ENCODE results near the gene TSPAN7. TPM values are rescaled to one million over a fixed set of nuclear protein-coding genes. Genes with fewer than 3 reads are reported as not detected.

Gene TSPAN7
- total RNA-seq, 1 experiment from 2014 or later: 3.5 TPM

GRCh38 chrX:38732866-38733265 is 171.5 kb downstream of the TSPAN7 start:
- no peaks in the 10 kb centered on the region for H3K23me2 ChIP-seq (ENCODE audit: insufficient read length, low read depth, low read length, poor library complexity, severe bottlenecking)
- no peaks in the 10 kb centered on the region for H3K79me1 ChIP-seq (ENCODE audit: insufficient read depth, low read depth, low read length, poor library complexity, severe bottlenecking)
- Mint-ChIP-seq H3K4me3 (no peak overlapping the region), H3K27ac (no peak overlapping the region), H3K4me1 (no peaks in the 10 kb centered on the region), H3K9me3 (peaks cover 43 to 59% of the 10 kb centered on the region in 2 experiments), H3K36me3 (ENCODE audit: insufficient read depth in 1 of 3, low read depth in 3 of 3) (peaks cover 3 to 6% (median 4%) of the 10 kb centered on the region in 3 experiments; a peak in 3 of 7 replicates), H3K27me3 (ENCODE audit: low read depth) (no peaks in the 10 kb centered on the region; the same call in 1 of the 2 replicates)
- no peak overlapping the region for H2BK12ac ChIP-seq (ENCODE audit: insufficient read length, low read depth, low read length)
- DNase-seq: no peak
- no peak overlapping the region for H3K18ac ChIP-seq (ENCODE audit: insufficient read length, low read depth, low read length)
- H2BK5ac ChIP-seq (ENCODE audit: insufficient read length, low read length): no peak overlapping the region
- H2AFZ ChIP-seq (ENCODE audit: low read length): no peak overlapping the region
- H3K27me3 ChIP-seq (ENCODE audit: insufficient read depth, low read length): no peaks in the 10 kb centered on the region
- H3K4me2 ChIP-seq (ENCODE audit: insufficient read depth, insufficient read length, low read length): no peak overlapping the region
- H3K79me2 ChIP-seq (ENCODE audit: insufficient read depth, low read length): no peaks in the 10 kb centered on the region
- H2BK20ac ChIP-seq (ENCODE audit: low read depth, low read length, poor library complexity, severe bottlenecking): no peak overlapping the region
- no peaks in the 10 kb centered on the region for H3K9me3 ChIP-seq (ENCODE audit: control insufficient read depth, low read depth, low read length)
- H3K4ac ChIP-seq (ENCODE audit: low read depth, low read length): no peak overlapping the region
- H3K14ac ChIP-seq (ENCODE audit: insufficient read depth, low read length): no peak overlapping the region
- no peak for TF ChIP-seq CTCF (conservative IDR thresholded peaks at IDR 0.05)
- no peak overlapping the region for H3K56ac ChIP-seq (ENCODE audit: insufficient read length, low read depth, low read length)
- H3K9ac ChIP-seq (ENCODE audit: extremely low read depth, insufficient read length, low read length): no peak overlapping the region
- WGBS (ENCODE audit: extremely low coverage, insufficient read length, low lambda C conversion rate): no CpG with 5 or more reads among the region's 1 CpG
- no peak overlapping the region for H2BK15ac ChIP-seq (ENCODE audit: low read depth, low read length)
- no peak overlapping the region for H3K23ac ChIP-seq (ENCODE audit: insufficient read length, low read depth, low read length)
- no peaks in the 10 kb centered on the region for H3K4me1 ChIP-seq (ENCODE audit: insufficient read depth, low read length)
- H2BK120ac ChIP-seq (ENCODE audit: low read depth, low read length, poor library complexity, severe bottlenecking): no peak overlapping the region
- no peak overlapping the region for H3T11ph ChIP-seq (ENCODE audit: low read length)
- H2AK5ac ChIP-seq (ENCODE audit: insufficient read length, low read length): no peak overlapping the region
- H4K20me1 ChIP-seq (ENCODE audit: control insufficient read depth, insufficient read depth, insufficient read length): no peaks in the 10 kb centered on the region
- H4K5ac ChIP-seq (ENCODE audit: insufficient read length, low read depth, low read length): no peak overlapping the region
- H4K8ac ChIP-seq (replicated peaks; ENCODE audit: insufficient read length, low read depth, low read length): no peak overlapping the region
- H3K27ac ChIP-seq (ENCODE audit: insufficient read length, low read depth, low read length): no peak overlapping the region
- H4K91ac ChIP-seq (ENCODE audit: insufficient read length, low read depth, low read length): no peak overlapping the region

Other genes starting within 250 kb of the TSPAN7 start
- gene RPGR, start 234.0 kb upstream of the TSPAN7 start, total RNA-seq (2021): 5.9 and 7.3 TPM in 2 replicates
- gene OTC, start 208.9 kb upstream of the TSPAN7 start, total RNA-seq (2021): not detected in 2 replicates
- gene MID1IP1, start 239.9 kb downstream of the TSPAN7 start, total RNA-seq (2021): 100 and 102 TPM in 2 replicates

Measured in H9 (cell line).